Stimulated activated naive CD4-positive, alpha-beta T cell (primary cell): ENCODE results near the gene PTGES2.

Source experiments
- DNase-seq, 6 experiments: peaks; one replicate each; lab custom pipeline; 2025; lab: John Stamatoyannopoulos, UW

The PTGES2 gene

DNA sequence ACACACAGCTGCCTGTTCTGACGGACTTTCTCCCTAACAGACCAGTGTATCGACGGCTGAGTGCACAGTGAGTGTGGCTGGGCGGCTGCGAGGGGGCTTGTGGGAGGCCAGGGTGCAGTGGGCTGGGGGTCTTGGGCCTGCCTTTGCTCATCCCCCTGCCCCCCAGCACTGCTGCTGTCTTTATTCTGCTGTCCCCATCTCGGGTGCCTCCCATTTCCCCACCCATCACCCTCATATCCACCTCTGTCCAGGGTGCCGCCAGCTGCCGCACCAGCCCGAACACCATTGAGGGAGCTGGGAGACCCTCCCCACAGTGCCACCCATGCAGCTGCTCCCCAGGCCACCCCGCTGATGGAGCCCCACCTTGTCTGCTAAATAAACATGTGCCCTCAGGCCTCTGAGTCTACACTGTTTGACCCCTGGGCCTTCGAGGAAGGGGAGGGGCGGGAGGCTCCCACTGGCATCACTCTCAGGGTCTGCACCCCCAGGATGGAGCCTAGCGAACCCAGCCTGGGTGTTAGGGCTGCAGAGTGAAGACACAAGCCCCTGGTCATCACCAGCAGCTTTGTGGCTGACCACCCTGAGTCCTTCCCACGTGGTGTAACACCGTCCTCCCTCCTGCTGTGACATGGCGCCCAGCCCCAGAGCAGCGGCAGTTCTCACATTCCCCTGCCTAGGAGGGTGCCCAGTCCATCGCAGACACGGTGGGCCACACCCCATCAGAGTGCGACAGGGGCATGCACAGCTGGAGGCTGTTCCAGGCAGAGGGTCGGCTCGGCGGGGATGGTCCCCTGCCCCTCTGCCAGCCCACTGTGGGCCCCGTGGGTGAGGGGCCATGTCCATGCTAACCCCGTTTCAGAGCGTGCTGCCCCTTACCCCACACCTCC lies 25.8 kb upstream of the PTGES2 start:
- no peak for DNase-seq

- DNase-seq, result no peak
Measured at GRCh38 chr9:128152133-128153059, 24.9 kb upstream of the PTGES2 start.

- no peak for DNase-seq
Measured at GRCh38 chr9:128151309-128152132, 24.0 kb upstream of the PTGES2 start.

DNA sequence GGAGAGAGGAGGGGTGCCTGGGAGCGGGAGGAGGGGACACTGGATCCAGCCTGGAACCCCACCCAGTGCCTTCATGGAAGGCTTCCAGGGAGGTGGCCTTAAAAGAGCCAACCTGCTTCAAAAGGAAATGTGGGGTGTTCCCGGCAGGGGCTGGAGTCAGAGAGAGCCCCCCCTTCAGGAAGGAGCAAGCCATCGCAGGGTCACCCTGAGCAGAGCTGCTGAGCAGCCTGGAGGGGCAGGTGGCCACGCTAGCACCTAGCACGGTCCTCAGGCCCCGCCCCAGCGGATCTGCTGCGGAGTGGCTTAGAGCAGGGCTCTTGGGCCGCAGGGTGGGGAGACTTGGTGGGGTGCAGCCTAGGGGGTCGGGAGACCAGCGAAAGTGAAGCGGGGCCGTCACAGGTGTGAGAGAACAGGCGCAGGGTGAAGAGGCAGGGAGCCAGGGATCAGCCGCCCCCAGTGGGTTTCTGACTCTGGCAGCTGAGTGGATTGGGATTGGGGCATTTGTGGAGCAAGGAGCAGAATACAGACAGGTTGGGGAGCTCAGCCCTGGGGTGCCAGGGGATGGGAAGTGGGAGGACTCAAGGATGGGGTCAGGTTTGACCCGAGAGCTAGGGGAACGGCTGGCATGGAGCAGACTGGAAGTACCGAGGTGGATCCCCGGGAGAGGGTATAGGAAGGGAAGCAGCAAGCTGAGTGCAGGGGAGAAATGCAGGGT lies 23.2 kb upstream of the PTGES2 start:
- DNase-seq, result no peak

- no peak for DNase-seq
Measured at GRCh38 chr9:128149951-128150593, 22.5 kb upstream of the PTGES2 start.

GRCh38 chr9:128149001-128149701 lies 21.6 kb upstream of the PTGES2 start, which contains the start of gene LCN2:
Gene LCN2 (plus strand): TSS chr9:128149453. CDS start chr9:128149526, 73 bp downstream.
- DNase-seq, result no peak

GRCh38 chr9:128148509-128149000 lies 21.0 kb upstream of the PTGES2 start:
- no peak for DNase-seq

GRCh38 chr9:128146591-128147120 lies 19.1 kb upstream of the PTGES2 start:
- DNase-seq, result no peak

- no peak for DNase-seq
Measured at GRCh38 chr9:128145951-128146351, 18.4 kb upstream of the PTGES2 start.

DNA sequence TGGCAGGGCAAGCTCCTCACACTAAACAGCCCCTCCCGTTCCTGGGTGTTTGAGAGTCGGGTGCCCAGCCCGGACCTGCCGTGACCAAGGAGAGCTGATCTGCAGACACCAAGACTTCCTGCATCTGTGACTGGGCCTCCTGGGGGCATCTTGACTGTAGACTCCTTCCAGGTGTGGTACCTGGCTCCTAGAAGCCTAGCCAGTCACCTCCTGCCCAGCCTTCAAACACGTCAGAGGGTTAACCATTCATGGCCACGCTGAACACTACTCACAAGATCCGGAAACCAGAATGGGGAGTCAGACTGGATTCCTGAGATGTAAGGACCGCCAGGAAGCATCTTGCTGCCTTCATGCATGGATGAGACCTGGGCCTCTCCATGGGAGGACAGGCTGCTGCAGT lies 18.0 kb upstream of the PTGES2 start:
- DNase-seq, result no peak

GRCh38 chr9:128144239-128145181 lies 17.0 kb upstream of the PTGES2 start:
- no peak for DNase-seq

DNA sequence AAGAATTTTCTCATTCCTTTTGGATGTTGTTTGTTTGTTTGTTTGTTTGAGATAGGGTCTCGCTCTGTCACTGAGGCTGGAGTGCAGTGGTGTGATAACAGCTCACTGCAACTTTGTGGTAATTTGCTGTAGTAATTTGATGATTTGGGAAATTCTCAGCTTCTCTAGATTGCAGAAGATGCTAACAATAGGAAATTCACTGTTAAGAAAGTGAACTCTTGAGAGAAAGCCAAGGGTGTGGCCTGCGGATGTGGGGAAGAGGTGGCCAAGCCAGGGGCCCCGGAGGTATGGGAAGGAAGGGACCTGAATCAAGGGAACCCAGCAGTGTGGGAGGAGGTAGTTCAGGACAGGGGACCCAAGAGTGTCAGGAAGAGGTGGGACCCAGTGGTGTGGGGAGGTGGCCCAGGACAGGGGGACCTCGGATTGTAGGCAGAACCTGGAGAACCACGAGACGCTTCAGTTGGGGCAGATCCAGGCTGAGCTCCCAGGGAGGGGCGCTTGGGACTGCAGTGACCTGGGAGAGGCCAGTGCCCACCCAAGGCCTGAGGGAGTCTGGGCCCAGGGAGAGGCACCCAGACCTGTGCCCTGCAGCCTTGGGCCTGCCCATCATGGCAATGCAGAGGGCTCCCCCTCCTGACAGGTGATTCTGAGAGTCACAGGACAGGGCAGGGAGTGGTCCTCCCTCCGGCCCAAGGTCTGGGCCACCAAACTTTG lies 16.2 kb upstream of the PTGES2 start:
- no peak for DNase-seq

GRCh38 chr9:128142596-128142995 lies 15.1 kb upstream of the PTGES2 start:
- no peak for DNase-seq

DNA sequence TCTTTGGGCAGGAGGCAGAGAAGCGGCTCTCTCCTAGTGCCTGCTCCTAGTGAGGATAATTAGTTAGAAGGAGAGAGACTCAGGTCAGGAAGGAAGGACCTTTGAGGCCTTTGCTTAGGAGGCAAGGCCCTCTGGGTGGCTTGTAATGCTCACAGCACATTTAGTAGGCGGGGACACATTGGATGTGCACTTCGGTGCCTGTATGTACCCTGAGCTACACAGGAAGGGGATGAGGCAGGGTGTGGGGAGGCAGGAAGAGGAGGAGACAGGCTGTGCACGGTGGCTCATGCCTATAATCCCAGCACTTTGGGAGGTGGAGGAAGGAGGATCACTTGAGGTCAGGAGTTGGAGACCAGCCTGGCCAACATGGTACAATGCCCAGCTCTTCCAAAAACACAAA lies 14.5 kb upstream of the PTGES2 start:
- DNase-seq, result peak in 2 of 6 experiments; percentile 24 to 27

DNA sequence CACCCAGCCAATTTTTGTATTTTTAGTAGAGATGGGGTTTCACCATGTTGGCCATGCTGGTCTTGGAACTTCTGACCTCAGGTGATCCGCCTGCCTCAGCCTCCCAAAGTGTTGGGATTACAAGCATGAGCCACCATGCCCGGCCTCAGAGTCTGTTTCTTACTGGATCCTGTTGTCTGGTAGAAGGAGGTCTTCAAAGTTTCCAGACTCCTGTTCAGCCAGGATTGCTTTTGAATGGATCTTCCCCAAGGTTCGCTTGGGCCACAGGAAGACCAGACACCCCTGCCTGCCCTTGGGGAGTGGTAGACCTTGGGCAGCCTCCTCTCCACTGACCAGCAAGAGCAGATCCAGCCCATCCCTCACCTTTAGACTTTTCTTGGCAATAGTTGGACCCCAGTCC lies 14.1 kb upstream of the PTGES2 start:
- DNase-seq, result no peak

DNA sequence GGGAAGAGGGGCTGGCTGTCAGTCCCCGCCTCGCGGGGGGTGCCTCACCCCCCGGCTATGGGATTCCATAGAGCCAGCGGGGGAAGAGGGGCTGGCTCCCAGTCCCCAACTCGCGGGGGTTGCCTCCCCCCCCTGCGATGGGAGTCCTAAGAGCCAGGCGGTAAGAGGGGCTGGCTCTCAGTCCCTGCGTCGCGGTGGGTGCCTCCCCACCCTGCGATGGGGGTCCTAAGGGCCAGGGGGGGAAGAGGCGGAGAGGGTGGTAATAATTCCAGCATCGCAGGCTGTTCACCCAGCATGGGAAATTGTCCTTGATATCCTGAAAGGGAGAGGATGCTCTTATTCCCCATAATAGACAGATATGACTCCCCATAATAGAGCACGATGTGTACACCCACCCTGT lies 12.1 kb upstream of the PTGES2 start:
- no peak for DNase-seq

- DNase-seq, result no peak
Measured at GRCh38 chr9:128138001-128138400, 10.5 kb upstream of the PTGES2 start.
